Right renal pelvis (tissue), 4 donors: ENCODE data around the gene MYMK. TPM values are rescaled to one million over a fixed set of nuclear protein-coding genes. Genes with fewer than 3 reads are reported as not detected.

ENCODE experiments used
- DNase-seq, 4 donors: peaks; one replicate each; pipeline ENCODE4 v3.0.0-alpha.2; 2013; ENCODE audit warnings: low read depth in 4 of 4, low spot score in 3 of 4, missing footprints in 1 of 4
- polyA plus RNA-seq, 4 donors: library from polyadenylated mRNA; unstranded; fragments of 120-200 nt; gene quantifications; one replicate each; pipeline ENCODE4 v1.2.1, GENCODE V29; 2013; ENCODE audit not compliant: insufficient read length in 4 of 4

Gene MYMK
- polyA plus RNA-seq, 4 donors: 0.09 to 0.28 TPM; not detected in 2

DNA sequence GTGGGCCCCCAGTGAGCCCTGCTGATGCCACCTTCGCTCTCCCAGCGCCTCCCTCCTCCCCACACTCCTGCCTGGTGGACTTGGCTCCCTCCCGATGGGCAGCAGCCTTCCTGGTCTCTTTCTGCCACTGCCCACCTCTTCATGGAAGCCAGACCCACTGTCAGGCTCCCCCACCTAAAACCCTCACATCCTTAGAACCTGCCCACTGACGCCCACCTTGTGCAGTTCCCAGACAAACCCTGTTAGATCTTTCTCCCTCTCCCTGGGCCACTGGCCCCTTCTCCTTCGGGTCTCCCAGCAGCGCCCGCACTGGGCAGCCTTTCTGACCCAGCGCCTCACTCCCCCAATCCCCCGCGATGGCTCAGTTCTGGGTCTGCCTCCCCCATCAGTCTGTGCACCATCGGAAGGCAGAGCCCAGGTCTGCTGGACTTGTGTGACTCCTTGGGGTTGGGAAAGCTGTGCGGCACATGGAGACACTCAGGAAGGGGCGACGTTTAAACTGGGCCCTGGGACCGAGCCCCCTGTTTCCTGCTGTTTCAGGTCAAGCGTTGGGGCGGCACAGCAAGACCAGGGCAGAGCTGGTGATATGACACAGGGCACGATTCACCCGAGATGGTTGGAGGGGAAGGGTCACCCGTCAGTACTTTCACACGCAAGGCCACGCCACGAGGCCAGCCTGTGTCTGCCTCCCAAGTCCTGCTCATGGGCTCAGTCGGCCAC lies 17.4 kb downstream of the MYMK start:
- DNase-seq: no peak

DNA sequence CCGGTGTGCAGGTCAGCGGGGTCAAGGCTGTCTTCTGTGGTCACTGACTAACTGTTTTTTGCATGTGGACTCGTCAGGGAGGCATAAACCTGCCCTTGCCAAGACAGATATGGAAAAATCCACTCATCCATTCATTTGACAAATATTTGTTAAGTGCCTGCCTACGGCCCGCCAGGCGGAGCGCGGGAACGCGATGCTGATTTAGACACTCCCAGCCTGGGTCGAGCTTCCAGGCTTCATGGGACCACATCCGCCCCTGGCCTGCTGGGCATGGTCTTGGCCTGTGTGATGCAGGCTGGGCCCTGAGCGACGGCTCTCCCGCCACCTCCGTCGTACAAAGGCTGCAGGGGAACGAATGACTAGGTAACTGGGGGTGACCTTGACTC lies 18.1 kb downstream of the MYMK start:
- no peak for DNase-seq

DNA sequence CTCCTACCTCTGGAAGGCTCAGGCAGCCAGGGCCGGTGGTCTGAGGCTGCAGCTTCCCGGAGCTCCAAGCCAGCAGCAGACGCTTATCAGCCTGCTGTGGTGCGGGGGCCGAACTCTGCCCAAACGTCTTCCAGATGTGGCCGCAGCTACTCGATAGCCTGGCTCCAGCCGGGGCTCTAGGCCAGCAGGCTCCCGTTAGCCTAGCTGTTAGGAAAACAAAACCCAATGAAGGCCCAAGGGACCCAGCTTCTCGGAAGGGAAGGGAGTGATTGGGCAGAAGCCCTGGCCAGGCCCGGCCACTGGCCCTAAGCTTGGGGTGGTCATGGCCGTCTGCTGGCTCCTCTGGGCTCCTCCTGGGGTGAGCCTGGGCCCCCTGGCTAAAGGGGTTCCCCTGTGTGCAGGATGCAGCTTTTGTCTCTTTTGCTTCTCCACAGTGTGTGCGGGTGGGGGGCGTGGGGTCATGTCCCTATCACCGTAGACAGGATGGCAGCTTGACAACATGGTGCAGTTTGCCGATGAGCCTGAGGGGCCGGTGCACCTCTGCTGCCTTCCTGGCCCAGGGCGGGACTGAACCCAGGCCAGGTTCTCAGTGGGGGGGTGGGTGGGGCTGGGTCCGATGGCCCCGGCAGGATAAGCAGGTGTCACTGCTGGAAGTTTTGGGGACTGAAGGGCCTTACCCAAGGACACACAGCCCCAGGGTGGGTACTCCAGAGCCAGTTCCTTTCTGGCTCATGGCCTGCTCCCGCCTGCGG lies 18.7 kb downstream of the MYMK start:
- DNase-seq: no peak

DNA sequence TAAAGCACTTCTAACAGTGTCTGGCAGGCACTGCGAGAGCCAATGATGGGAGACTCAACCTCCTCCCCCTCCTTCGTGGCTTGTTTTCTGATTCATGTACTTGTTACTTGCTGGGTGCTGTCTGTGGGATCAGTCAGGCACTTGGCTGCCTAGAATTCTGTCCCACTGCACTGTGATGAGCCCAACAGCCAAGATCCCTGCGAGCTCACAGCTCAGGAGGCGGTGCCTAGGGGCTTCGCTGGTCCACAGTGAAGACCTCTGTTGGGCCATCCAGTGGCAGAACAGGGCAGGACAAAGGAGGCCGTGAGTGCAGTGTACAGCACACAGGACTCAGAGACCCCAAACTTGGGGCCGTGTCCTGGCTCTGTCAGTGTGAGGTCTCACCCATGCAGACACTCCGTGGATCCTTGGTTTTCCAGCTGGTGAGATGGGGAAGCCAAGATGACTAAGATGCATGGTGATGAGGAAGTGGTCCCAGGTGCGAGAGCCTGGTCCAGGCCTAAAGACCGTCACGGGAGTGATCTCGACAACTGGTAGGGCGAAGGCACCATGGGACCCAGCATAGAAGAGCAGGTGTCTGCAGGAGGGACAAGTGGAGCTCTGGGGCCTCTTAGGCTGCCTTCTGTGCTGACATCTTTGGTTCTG lies 19.5 kb downstream of the MYMK start:
- no peak for DNase-seq

DNA sequence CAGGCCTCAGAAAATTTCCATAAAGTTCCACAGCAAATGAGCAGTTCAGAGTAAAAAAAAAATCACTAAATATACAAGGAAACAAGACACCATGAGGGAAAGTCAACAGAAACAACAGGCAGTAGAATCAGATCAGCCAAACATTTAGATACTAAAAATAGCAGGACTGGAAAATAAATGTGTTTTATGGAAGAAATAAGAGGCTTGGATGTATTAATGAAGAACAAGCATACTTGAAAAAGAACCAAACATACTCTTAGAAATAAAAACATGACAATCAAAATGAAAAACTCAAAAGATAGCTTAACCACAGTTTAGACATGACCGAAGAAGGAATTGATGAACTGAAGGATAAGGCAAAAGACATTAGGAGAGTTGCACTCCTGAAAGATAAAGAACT lies 22.6 kb downstream of the MYMK start:
- no peak for DNase-seq

DNA sequence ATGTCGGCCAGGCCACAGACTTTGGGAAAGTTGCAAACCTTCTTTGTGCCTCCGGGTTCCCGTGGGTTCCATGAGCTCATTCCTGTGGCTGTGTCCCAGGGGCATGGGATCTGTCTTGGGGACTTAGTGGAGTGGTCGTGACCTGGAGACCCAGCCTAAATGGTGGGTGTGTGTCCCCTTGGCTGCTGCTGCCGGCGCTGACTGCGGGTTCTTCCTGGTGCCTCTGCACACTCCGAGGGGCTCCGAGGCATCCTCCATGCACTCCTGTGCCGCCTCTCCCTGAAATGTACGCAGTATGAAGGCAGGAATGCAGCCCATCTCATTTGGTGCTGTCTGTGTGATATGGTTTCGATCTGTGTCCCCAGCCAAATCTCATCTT lies 24.9 kb downstream of the MYMK start:
- DNase-seq: no peak

DNA sequence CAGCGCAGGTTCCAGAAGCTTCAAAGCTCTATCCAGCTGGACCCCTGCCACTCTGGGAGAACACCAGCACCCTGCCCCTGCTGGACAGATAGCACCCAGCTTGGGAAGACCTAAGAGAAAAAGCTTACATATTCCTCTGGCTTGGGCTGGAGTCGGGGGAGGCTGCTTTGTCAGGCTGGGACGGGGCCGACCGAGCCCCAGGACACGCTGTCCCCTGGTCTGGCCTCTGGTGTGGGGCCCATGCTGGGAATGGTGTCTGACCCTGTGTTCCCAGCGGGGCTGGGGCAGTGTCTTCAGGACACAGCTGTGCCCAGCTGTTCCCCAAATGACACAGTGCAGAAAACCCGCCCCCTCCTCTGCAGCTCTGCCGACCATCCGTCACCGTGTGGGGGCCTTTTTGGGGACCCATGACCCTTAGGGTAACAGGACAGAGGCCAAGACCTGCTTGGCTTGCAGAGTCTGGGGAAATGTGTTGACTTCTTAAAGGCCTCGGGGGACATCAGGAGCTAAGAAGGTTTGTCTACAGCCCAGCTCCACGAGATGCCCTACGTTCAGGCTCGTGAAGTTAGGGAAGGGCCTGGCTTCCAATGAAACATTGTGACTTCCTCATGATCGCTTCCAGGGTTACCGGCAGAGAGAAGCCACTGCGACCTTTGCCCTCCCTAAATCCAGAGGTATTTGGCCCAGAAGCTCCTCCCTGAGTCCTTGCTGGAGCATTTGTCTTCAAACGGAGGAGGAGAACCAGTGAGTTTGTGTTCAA lies 25.4 kb downstream of the MYMK start:
- DNase-seq: no peak

DNA sequence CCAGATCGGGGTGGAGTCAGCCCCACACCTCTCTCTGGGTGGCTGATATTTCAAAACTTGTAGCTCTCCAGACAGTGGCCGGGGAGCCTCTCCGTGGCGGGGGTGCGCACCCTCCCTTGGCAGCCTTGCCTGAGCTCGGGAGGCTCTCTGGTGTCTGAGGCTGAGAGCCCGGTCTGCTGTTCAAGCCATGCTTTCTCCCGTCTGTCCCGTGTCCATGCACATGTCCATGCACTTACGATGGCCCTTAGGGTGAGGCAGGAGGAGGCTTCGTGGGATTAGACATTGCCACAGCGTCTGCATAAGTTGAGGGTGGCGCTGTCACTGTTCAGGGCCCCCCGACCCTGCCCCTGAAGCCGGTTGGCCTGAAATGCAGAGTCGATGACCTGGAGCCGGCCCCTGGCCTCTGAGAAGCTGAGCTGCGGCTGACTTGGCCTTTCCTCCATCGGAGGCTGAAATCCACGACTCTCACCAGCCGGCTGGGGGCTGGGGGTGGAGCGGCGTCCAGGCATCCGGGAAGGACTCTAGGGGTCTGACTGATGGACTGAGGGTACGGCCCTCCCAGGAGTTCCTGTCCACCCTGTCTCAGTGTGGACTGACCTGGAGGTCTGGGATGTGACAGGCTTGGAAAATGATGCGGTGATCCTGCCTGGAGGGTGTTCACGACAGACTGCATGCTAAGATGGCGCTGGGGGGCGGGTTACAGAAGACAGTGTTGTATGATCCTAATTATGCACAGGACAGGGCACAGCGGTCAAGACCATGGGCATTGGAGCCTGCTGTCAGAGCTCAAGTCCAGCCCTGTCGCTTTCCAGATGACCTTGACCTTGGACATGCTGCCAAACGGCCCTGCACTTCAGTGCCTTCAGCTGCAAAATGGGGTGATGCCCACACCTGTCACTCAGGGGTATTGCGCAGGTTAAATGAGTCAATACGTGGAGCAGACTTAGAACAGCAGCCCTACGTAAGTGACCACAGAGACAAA lies 27.6 kb downstream of the MYMK start:
- DNase-seq: no peak

DNA sequence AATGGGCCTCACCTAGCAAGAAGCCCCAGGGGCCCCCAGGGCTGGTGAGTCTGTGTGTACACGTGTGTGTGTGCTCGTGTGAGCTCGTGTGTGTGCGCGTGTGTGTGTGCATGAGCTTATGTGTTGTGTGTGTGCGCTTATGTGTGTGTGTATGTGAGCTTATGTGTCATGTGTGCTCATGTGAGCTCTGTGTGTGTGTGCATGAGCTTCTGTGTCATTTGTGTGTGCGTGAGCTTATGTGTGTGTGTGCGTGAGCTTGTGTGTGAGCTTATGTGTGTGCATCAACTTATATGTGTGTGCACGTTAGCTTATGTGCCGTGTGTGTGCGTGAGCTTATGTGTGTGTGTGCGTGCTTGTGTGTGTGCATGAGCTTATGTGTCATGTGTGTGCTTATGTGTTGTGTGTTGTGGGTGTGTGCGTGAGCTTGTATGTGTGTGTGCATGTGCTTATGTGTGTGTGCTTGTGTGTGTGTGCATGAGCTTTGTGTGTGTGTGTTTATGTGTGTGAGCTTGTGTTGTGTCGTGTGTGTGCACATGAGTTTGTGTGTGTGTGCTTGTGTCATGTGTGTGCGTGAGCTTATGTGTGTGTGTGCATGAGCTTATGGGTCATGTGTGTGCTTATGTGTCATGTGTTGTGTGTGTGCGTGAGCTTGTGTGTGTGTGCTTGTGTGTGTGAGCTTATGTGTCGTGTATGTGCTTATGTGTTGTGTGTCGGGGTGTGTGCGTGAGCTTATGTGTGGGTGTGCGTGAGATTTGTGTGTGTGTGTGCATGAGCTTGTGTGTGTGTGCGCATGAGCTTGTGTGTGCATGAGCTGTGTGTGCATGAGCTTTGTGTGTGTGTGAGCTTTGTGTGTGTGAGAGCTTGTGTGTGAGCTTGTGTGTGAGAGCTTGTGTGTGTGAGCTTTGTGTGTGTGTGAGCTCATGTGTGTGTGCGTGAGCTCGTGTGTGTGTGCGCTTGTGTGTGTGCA lies 29.1 kb downstream of the MYMK start:
- no peak for DNase-seq

DNA sequence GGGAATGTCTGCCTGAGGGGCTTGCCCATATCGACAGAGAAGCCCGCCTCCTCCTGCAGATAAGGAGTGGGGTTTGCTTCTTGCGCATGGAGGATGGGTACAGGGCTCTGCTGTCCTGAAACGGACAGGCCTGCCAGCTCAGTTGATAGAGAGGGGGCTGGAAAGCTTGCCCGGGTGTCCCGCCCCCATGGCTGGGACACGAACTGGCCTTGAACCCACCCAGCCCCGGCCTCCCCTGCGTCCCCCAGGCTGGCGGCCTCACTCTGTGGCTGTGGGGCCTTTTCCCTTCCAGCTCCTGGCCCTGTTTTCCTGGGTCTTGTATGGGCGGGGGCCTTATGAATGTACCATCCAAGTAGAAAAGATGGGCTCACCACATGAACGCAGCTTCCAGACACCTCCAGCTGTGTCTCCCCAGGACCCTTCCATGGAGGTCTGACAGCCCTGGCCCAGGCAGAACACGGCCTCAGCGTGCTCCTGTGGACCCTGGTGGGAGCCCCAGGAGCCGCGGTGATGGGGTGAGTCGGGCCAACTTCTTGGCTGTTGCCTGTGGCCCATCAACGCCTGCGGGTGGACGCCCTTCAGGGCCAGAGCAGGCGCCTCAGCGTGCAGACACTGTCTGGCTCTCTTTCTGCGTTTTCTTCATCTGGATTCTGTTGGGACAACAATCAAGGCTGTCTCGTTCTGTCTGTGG lies 30.0 kb downstream of the MYMK start:
- no peak for DNase-seq

DNA sequence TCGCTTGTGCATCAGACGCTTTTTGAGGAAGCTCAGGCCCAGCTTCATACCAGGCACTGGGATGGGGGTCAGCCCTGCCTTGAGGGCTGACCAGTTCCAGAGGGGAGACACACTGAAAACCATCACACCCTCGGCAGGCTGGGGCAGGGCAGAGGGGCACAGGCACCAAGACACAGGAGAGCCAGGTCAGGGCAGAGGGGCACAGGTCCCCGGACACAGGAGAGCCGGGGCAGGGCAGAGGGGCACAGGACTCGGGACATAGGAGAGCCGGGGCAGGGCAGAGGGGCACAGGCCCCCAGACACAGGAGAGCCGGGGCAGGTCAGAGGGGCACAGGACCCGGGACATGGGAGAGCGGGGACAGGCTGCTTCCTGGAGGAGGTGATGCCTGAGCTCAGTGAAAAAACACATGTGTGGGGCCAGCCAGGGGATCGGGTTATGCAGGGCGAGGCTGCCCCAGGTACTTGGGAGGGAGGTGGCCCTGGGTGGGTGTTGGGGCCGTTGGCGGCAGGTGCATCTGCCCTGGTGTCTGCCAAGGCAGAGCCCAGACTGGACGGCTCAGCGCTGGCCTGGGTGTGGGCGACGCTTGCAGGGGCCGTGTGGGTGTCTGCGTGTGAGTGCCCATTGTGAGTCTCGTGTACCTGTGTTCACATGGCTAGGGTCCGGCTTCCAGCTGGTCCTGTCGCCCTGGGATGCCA lies 30.8 kb downstream of the MYMK start:
- no peak for DNase-seq

DNA sequence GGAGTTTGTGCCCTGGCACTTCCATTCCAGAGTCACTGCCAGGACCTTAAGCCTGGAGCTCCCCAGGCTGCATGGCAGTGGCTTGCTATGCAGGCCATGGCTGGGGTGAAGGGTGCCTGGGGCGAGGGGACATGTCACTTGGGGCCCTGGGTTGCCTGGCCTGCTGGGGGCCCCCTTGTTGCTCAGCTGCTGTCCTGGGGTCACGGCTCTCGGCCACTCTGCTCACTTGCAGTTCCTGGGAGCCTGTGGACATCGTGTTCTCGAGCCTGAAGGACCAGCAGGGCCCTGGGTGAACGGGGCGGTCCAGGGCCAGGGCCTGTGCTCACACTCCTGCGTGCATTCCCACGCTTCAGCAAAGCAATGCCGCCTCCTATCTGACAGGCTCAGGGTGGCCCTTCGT lies 31.3 kb downstream of the MYMK start:
- no peak for DNase-seq

DNA sequence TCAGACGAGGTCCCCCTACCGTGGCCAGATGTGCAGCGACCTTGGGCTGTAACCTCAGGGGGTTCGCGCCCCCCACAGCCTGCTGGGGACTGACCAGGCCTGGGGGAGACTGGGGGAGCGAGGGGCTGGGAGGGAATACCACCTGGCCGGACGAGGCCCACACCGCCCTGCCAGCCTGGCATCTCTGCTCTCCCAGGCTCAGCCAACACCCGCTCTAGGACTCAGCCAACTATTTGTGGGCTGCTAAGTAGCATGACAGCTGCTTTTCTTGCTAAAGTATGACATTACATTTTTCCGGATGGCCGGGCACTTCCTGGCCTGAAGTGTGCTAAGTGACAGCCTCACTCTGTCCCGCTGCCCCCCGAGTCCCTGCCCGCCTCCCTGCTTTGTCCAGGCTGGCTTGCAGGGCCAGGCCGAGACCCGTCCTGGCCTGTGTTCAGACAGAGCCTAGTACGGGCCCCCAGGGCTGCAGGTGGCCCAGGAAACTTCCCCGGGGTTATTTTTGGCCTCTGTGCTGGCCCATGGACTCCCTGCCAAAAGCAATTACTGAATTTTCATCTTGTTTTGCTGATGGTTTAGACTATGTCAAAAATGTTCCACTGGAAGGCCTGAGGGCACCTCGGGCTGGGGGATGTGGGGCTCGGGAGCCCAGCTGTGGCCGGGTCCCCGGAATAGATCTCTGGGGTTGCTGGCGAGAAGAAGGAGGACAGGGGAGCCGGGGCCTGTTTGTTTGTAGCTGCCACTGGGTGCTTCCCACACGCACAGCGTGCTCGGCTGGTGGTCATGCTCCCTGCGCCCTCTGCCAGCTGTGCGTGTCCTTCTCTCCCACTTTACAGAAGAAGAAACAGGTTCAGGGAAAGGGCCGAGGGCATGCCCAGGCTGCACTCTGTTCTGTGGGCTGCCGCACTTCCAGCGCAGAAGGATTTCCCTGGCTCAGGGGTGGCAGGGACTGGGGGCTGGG lies 32.4 kb downstream of the MYMK start:
- DNase-seq: no peak

DNA sequence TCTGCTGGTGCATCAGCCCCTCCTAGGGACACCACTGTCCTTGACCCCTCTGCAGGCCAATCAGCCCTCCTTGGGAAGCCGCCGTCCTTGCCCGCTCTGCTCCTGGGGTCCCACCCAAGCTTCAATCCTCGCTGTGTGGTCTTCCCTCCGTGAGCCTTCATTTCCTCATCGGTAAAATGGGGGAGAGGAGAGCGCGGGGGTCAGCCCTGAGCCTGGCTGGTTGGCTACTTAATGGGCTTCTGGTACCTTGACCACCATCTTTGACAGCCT lies 33.2 kb downstream of the MYMK start:
- DNase-seq: no peak

DNA sequence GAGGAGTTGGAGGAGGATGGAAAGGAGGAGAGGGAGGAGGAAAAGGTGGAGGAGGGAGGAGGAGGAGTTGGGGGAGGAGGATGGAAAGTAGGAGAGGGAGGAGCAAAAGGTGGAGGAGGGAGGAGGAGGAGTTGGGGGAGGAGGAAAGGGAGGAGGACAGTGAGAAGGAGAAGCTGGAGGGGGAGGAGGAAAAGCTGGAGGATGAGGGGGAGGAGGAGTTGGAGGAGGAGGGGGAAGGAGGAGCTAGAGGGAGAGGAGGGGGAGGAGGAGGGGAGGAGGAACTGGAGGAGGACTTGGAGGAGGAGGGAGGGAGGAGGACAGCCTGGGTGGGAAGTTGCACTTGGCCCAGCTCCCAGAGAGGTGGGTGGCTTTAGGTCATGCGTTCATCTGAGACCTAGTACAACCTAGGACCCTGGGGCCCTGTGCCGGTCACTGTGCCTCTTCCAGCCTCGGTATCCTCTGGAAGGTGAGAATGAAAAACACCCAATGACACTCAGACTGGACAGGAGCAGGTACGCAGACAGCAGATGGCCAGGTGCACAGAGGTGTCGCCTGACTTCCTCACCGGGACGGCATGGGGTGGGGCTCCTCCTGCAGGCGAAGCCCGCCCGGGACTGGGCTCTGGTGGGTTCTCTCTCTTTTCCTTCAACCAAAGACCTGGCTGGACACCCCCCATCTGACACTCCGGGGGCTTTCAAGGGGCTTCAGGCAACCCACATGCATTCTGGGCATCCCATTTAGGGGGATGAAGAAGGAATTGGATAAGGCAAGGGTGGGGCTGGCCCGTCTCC lies 33.7 kb downstream of the MYMK start:
- no peak for DNase-seq

DNA sequence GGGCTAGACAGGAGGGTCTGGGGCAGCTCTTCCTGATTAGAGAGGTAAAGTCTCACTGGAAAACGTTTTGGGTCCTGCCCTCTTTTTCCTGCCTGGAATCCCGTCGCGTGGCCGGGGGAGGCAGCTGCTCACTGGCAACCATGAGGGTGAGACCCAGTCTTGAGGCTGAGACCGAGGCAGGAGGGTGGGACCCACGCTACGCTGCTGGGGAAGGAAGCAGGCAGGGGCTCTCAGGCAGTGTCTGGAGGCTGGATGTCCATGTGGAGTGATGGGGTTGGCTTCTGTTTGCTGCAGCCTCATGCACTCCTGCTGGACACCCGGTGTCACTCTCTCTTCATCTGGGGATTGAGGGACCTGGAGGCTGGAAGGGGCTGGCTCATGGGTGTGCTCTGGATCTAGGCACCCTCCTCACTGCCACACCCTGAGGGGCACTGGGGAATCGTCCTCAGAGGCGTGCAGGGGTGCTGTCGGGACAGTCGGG lies 34.5 kb downstream of the MYMK start:
- no peak for DNase-seq
